ENCODE measurements around the gene NUDT8.
"Not testable (repeated sequence)": the region's sequence is repeated elsewhere in the genome, so short reads cannot be mapped to it uniquely, and the experiment has no call there.

The NUDT8 gene

GRCh38 chr11:67641338-67642172, 11.8 kb upstream of the NUDT8 start:
- DNase-seq (ENCODE audit: low spot score) = no peak

DNA sequence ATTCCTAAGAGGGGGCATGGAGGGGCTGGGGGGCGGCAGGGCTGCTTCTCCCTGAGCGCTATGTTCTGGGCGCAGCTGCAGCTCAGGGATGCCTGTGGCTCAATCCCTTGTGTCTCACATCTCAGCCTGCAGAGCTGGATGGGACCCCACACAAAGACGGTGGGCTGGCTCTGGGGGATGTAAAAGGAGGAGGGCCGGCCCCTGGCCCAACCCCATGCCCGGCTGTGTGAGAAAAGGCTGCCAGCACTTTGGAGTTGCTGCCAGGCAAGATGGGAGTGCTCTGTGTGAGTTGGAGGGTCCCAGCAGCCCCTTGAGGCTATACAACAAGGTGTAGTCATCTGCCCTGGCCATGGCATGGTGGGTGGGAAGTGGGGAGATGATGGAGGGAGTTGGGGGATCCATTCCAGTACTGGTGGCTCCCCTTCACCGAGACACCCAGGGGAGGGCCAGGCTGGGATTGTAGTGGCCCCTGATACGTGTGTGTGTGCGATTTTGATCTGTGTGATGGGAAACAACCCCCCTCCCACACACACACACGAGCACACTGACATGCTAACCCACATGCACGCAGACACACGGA, 11.1 kb upstream of the NUDT8 start:
- no peak for DNase-seq (ENCODE audit: low spot score)

- peak; percentile 52 for DNase-seq (ENCODE audit: low spot score)
Measured at GRCh38 chr11:67640021-67640757, 10.5 kb upstream of the NUDT8 start.

GRCh38 chr11:67639438-67639859, 9.7 kb upstream of the NUDT8 start, which contains the start of gene TBX10:
Gene TBX10, minus strand, starts transcription at chr11:67639763. Its CDS starts 291 bp downstream, at chr11:67639472.
- no peak for DNase-seq (ENCODE audit: low spot score)

DNA sequence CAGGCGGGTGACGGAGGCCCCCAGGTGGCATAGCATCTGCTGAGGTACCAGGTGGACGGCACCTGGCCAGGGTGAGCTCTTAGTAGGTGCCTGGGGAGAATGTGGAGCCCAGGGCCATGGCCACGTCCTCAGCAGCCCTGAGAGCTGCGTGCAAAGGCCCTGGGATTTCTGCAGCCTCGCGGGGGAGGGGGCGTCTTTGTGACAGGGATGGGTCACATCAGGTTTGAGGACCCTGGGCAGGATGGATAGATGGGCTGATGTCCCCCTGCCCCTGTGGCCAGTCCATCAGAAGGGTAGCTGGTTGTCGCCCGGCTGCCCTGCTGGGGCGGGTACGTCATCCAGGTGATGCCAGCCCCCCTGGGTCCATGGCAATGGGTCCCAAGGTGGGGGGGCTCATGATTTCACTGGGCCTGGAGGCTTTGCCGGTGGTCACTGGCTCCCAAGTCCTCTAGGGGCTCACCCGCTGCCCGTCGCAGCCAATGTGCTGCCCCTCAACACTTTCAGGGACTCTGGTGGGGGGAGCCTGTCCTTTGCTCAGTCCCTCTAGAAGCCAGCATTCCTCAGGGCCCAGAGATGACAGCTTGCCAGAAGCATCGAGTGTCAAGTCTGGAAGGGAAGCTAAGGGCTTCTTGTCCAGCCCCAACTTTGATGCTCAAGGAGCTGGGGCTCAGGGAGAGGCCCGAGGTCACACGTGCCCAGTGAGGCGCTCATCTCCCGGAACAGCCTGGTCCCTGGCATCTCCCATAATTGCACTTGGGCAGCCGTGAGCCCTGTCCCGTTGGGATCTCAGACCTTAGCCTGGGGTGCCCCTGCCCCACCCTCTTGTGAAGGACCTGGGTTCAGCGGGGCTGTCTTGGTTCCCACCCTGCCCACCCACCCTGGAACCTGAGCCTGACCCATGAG, 9.0 kb upstream of the NUDT8 start:
- no peak for DNase-seq (ENCODE audit: low spot score)

- DNase-seq (ENCODE audit: low spot score) = not testable (repeated sequence)
Measured at GRCh38 chr11:67637441-67637840, 7.7 kb upstream of the NUDT8 start.

DNA sequence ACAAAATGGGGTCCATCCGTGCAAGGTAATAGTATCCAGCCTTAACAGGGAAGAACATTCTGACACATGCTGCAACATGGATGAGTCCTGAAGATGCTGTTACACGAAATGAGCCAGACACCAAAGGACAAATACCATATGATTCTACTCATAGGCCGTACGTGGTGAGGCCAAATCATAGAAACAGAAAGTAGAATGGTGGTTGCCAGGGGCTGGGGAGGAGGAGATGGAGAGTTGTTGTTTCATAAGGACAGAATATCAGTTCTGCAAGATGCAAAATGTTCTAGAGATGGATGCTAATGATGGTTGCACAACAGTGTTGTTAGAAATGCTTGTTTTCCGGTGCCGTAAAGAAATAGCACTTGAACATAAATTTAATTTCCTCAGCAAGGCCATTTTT, 7.2 kb upstream of the NUDT8 start:
- DNase-seq (ENCODE audit: low spot score) = no peak

- no peak for DNase-seq (ENCODE audit: low spot score)
Measured at GRCh38 chr11:67635231-67635521, 5.4 kb upstream of the NUDT8 start.

GRCh38 chr11:67634366-67635230, 4.9 kb upstream of the NUDT8 start:
- DNase-seq (ENCODE audit: low spot score) = no peak

DNA sequence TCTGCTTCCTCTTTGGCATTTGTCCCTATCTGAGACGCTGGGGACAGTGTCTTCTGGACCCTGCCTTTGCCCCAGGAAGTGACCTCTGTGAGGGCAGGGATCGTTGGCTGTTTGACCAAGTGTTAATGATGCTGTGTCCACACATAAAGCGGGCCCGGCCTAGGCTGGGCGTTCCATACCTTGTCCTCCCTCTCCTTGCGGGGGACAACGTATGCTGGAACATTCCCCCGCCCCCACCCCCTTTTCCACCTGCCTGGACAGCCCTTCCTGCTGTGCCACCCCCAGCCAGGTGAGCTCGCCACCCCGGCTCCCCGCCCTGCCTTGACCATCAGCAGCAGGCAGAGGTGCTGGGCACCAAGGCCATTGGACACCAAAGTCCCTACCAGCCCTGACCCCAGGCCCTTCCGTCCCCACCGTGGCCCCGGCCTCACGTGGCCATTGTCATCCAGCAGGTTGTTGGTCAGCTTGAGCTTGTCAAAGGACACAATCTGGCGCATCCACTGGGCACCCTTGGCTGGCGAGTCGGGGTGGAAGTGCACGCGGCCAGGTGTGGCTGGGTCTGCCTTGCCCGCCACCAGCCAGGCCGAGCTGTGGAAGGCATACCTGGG, 4.1 kb upstream of the NUDT8 start:
- no peak for DNase-seq (ENCODE audit: low spot score)

DNA sequence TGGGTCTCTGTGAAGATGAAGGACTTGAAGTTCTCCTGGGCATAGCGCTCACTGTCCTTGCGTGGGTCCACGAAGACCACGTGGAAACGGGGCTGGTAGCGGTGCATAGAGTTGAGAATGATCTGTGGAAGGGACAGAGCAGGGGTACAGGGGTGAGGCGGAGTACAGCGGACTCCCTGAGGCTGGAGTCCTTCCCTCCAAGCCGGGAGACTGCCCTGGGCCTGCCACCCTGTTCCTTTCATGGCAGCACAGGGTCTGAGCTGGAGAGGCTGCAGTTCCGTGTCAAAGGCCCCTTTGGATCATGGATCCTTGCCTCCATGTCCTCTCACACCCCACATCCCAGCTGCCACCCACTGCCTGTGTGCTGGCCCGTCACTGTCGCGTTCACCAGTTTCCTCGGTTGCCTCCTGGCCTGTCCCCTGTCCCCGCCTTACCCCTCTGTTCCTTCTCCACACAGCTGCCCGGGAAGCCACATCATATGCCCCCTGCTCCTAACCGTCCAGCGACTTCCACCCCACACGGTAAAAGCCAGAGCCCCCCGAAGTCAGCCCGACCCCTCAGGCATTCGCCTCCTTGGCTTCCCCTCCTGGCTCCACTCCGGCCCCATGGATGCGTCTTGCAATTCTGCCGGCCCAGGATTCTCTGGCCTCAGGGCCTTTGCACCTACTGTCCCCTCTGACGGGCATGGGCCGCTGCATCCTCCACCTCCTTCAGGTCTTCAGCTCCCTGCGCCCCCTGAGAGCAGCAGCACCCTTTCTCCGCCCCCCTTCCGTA, 3.4 kb upstream of the NUDT8 start:
- no peak for DNase-seq (ENCODE audit: low spot score)

- DNase-seq (ENCODE audit: low spot score) = no peak
Measured at GRCh38 chr11:67632175-67632981, 2.6 kb upstream of the NUDT8 start.

DNA sequence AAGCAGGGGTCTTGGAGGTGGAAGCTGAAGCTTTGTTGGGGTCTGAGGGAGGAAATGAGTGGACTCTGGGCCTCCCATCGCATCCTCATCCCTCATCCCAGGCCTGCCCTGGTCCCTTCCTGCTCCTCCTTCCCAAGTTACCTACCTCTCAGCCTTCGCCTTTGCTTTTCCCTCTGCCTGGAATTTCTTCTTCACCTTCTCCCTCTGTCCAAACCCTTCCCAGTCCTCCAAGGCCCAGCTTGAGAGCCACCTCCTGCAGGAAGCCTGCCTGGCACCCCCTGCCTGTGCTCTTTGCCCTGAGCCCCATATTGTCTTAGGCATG, 2.1 kb upstream of the NUDT8 start:
- DNase-seq (ENCODE audit: low spot score) = no peak

- DNase-seq (ENCODE audit: low spot score) = no peak
Measured at GRCh38 chr11:67631411-67631810, 1.7 kb upstream of the NUDT8 start.

DNA sequence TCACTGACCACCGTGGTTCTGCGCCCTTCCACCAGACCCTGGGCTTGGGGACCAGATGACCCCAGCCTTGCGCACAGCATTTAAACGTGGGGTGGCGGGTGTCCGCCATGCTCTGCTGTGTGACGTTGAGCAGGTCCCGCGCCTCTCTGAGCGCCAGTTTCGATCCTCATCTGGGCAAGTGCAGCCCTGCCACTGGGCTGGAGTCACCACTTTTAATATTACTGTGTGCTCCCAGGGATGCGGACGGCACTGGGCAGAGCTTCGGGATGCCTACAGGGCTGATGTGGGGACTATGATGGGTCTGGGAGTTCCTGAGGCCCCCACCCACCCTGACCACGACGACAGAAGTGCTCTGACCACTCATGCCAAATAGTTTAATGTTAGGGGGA, 1.2 kb upstream of the NUDT8 start:
- DNase-seq (ENCODE audit: low spot score) = no peak

GRCh38 chr11:67630228-67630942, 648 bp upstream of the NUDT8 start:
- DNase-seq (ENCODE audit: low spot score) = peak; percentile 97

DNA sequence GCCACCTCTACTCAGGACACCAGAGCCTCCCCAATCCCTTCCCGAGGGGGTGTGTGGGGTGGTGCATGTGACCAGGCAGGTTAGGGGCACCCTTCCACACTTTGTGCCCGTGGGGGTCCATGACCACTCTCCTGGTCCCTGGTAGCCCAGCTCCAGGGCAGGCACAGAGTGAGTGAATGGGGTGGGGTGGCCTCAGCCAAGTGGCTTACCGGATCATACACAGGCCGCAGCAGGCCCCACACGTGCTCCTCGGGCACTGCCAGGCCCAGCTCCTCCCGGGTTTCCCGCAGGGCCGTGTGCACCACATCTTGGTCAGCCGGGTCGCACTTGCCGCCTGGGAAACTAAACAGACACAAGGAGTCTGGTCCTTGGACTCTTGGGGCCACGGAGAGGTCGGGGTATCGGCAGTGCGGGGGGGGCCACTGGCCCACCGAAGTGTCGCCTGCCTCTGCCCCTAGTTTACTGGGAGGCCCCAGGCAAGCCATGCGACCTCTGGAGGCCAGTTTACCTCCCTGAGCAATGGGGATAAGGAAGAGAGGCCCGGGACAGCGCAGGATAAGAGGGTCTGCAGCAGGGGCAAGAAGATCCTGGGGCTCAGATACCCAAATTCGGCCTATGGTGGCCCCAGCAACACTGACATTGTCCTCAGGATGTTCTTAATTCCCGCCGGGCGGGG, 889 bp downstream of the NUDT8 start:
- no peak for DNase-seq (ENCODE audit: low spot score)

Measured in kidney tubule cell (primary cell).